ENCODE measurements around the gene PIEZO1. TPM values are rescaled to one million over a fixed set of nuclear protein-coding genes. Genes with fewer than 3 reads are reported as not detected.

PIEZO1 gene
- total and polyA plus RNA-seq, 9 of the 15 experiments (the other 6 are each of a cell fraction or from before 2014, with no cell fraction given), result 3.6 to 432 (median 131) TPM

GRCh38 chr16:88737298-88738150, 47.5 kb downstream of the PIEZO1 start (continued):
- TF ChIP-seq MTA2 (IDR thresholded peaks at IDR 0.05; ENCODE audit: low read depth) (no peak), NR2C2 (CRISPR knock-in tag; IDR thresholded peaks at IDR 0.05) (peak; percentile 81; the same call in 1 of the 2 replicates), NR2C2 (tag; IDR thresholded peaks at IDR 0.05) (no peak), GTF2E2 (tag; IDR thresholded peaks at IDR 0.05) (no peak), ZNF398 (CRISPR knock-in tag; IDR thresholded peaks at IDR 0.05) (no peak), NUFIP1 (IDR thresholded peaks at IDR 0.05; ENCODE audit: partially characterized antibody) (no peak), IRF1 (CRISPR knock-in tag; IDR thresholded peaks at IDR 0.05; ENCODE audit: borderline replicate concordance) (no peak), SMAD4 (CRISPR knock-in tag; conservative IDR thresholded peaks at IDR 0.05) (peak; percentile 80), RBFOX2 (IDR thresholded peaks at IDR 0.05; ENCODE audit: low read depth, low read length) (peak; percentile 49; the same call in 1 of the 2 replicates), CHD2 (IDR thresholded peaks at IDR 0.05; ENCODE audit: low read depth, low read length) (no peak; the same call in 1 of the 2 replicates), ZBTB34 (CRISPR knock-in tag; IDR thresholded peaks at IDR 0.05) (no peak), CHCHD3 (CRISPR knock-in tag; IDR thresholded peaks at IDR 0.05) (no peak), ZFP30 (CRISPR knock-in tag; IDR thresholded peaks at IDR 0.05; ENCODE audit: borderline replicate concordance) (no peak), MBD2 (IDR thresholded peaks at IDR 0.05; ENCODE audit: borderline replicate concordance, low read depth) (no peak), KHSRP (IDR thresholded peaks at IDR 0.05) (no peak), TSHZ1 (CRISPR knock-in tag; IDR thresholded peaks at IDR 0.05) (no peak), SPI1 (IDR thresholded peaks at IDR 0.05; ENCODE audit: borderline replicate concordance, low read depth, low read length) (no peak), LCOR (CRISPR knock-in tag; IDR thresholded peaks at IDR 0.05) (peak; percentile 70)
